Fibroblast of villous mesenchyme (primary cell): ENCODE measurements around the gene SLC7A9. TPM values are rescaled to one million over a fixed set of nuclear protein-coding genes. Genes with fewer than 3 reads are reported as not detected.
"Not testable (repeated sequence)": the region's sequence is repeated elsewhere in the genome, so short reads cannot be mapped to it uniquely, and the experiment has no call there.

Source experiments
- DNase-seq: peaks from one replicate; pipeline ENCODE4 v3.0.0-alpha.2; 2010; ENCODE audit warnings: low read depth
- H3K4me3 ChIP-seq: 2 replicates; pipeline ENCODE4 v1.5.1; 2011; ENCODE audit warnings: low read depth, mild to moderate bottlenecking, low read length
- total RNA-seq: library from RNA; depleted of rRNA; stranded (reverse); fragments of >200 nt; gene quantifications from 2 replicates; pipeline ENCODE4 v1.2.3, GENCODE V29; 2012
- TF ChIP-seq, protein P1 (sequence below): IDR thresholded peaks from 2 replicates; pipeline ENCODE4 v1.5.1; 2012; ENCODE audit warnings: low read depth, mild to moderate bottlenecking, low read length; ENCODE audit not compliant: insufficient read depth

The SLC7A9 gene
- total RNA-seq, 1 donor, result not detected

DNA sequence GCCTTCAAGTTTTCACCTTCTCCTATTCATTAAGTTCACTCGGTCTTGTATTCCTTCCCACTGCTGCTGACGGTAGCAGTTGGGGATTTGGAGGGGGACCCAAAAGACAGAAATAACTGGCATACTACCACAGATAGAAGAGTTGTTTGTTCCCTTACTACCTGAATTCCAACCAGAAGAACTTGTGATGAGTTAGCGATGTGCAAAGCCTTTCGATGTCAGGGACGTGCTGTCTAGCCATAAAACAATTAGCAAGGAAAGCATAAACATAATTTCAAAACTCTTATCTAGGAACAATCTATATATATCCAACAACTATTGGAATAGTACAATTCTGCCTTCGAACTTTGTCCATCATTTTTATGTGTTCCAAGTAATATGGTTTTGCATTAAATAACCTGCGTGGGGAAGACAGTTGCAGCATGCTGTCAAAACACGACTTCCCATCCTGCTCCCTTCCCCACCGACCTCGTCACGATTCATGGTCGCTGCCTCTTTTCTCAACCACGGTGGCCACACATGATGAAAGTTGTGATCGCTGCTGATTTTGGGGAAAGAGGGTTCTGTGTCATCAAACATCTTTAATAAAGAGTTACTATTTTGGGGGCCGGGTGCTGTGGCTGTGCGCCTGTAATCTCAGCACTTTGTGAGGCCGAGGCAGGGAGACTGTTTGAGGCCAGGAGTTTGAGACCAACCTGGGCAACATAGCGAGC is 3.8 kb upstream of the SLC7A9 start:
- no peak overlapping the region for H3K4me3 ChIP-seq
- DNase-seq, result no peak
- TF ChIP-seq, protein P1, sequence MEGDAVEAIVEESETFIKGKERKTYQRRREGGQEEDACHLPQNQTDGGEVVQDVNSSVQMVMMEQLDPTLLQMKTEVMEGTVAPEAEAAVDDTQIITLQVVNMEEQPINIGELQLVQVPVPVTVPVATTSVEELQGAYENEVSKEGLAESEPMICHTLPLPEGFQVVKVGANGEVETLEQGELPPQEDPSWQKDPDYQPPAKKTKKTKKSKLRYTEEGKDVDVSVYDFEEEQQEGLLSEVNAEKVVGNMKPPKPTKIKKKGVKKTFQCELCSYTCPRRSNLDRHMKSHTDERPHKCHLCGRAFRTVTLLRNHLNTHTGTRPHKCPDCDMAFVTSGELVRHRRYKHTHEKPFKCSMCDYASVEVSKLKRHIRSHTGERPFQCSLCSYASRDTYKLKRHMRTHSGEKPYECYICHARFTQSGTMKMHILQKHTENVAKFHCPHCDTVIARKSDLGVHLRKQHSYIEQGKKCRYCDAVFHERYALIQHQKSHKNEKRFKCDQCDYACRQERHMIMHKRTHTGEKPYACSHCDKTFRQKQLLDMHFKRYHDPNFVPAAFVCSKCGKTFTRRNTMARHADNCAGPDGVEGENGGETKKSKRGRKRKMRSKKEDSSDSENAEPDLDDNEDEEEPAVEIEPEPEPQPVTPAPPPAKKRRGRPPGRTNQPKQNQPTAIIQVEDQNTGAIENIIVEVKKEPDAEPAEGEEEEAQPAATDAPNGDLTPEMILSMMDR, result no peak

DNA sequence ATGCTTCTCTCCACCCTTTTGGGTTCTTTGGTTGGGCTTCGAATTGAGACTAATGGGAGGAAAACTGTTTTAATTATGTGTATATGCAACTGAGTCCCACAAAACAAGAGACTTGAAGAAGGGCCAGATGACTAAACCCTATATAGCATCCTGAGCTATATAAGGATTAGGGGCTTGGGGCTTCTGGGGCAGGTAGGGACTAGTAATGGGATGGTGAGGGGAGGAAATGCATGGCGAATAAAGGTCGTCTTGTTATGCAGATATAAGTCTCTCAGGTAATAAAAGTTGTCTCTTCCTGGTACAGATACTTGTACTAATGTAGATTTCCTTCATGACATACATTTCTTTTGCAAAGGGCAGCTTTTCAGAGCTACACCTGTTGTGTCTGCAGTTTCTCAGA is 2.8 kb upstream of the SLC7A9 start:
- DNase-seq, result no peak
- TF ChIP-seq, protein P1, result no peak

DNA sequence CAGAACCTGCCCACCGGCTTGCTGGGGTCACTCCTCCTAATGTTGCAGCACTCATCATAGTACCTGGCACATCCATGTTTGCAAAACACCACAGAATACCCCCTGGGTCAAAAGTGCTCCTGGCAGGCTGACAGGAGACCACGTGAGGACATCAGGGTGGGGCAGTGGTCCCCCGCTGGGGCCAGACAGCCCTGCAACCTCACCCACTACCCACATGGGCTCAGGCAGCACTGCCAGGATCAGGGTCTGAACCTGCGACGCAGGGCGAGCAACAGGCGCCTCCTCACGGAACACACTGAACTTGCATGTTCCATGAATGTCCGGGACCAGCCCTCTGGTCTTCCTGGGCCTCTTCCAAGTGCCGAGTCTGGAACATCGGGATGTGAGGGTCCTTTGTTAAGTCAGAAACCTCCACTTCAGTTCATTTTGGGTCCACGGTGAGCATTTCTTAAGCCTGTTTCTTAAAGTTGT is 1.4 kb upstream of the SLC7A9 start:
- DNase-seq, result no peak
- H3K4me3 ChIP-seq, result no peak overlapping the region
- TF ChIP-seq, protein P1, result no peak

More for the DNA sequence above, 2.8 kb upstream of the SLC7A9 start:
- H3K4me3 ChIP-seq, result no peak overlapping the region

DNA sequence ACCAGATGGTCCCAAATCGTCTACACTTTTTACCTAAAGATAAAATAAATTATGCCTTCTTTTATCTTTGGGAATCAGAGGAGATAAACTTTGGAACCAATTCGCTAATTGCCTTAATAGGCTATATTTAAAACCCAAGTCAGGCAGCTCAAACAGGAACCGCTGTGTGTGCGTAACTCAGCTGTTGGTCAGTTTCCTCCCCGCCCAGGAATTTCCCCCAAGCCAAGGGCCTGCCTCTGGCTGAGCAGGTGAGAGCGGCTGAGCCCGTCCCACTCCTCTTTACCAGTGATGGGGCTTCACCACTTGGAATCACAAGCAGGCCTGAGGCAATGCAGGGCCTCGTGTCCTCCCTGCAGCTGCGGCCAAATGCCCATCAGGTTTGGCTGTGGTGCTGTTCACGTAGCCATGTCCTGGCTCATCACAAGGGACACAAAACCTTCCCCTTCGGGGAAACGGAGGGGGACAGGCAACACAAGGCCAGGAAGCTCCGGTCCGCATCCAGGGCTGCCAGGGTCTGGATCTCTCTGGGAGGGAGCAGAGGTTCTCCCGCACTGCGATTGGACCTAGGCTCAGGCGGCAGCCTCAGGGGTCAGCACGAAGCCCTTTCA is 503 bp upstream of the SLC7A9 start:
- no peak overlapping the region for H3K4me3 ChIP-seq
- TF ChIP-seq, protein P1, result no peak
- no peak for DNase-seq

DNA sequence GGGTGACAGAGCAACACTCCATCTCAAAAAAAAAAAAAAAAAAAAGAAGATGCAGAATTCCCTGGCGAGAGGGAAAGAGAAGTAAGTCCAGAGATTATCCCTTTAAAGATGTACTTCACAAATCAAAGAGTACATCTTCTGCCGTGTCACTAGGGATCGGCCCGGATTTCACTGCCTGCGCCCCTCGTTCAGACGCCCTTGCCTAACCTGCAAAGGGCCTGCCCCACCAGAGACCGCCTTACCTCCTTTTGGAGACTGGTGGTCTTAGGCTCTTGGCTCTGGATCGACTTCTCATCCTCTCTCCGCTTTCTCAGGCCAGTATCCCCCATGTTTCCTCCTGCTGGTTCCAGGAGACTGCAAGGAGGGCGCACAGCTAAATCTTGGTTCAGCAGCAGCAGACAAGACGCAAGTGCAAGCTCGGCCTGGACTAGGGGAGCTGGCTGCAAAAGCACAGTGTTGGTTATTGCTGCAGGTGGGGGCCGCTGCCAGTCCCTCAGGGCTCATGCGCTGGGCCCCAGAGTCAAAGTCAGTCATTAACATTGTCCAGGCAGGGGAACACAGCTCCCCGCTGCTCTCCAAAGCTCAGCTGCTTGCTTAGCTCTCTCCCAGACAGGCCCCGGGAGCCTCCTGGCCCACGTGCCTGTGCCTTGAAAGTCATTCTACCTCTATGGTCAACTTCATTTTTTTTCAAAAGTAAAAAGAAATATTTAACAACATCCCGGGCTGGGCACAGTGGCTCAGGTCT is 1.2 kb downstream of the SLC7A9 start:
- TF ChIP-seq, protein P1, result no peak
- no peak for DNase-seq
- no peak overlapping the region for H3K4me3 ChIP-seq

DNA sequence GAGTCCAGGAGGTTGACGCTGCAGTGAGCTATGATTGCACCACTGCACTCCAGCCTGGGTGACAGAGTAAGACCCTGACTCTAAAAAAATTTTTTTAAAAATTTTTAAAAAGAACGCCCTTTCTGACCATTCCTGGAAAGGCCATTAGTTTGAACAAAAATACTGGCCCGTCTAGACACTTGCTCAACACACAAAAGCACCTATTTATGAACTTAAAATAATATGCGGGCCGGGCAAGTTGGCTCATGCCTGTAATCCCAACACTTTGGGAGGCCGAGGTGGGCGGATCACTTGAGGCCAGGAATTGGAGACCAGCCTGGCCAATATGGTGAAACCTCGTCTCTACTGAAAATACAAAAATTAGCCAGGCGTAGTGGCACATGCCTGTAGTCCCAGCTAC is 2.1 kb downstream of the SLC7A9 start:
- DNase-seq, H3K4me3 ChIP-seq: not testable (repeated sequence)
